Activated CD4-positive, alpha-beta T cell treated with anti-CD3 and anti-CD28 coated beads, Interleukin-2, amount 50 U/mL, for 48 hours (primary cell): Measurements from ENCODE around the gene KIRREL1.
A peak's percentile ranks its signal among the peaks of the same experiment; 100 is the strongest.

Experiments
- DNase-seq, 2 experiments: peaks; one replicate each; pipeline ENCODE4 v3.0.0-alpha.2; 2020

Gene KIRREL1

DNA sequence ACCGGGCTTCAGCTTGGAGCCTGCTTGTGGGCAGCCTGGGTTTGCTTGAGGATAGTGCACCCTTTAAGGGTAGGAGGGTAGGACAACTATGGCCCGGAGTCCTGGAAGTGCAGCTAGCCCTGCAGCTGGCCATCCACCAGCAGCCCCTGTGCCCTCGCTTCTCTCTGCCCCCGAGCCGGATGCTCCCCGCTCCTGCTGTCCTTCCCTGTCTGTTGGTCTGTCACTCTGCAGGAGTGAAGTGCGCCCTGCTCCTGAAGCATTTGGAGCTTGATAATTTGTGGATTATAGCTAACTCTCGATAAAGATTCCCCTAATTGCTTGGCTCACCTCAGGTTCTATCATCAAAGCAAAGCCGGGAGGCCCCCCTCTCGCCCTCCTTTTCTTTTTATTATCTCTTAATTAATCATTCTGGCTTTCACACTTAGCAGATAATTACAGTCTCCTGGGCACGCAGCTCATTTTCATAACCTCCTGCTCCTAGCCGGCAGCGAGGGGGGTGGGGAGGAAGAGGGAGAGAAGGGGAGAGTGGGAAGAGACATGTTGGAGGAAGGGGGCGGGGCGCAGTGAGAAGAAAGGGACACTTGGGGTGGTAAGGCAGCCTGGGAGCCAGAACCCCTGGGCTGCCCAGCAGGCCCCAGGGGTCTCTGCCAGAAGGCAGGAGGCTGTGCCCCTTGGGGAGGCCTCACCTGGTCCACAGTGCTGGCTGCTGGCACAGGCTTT is 14.4 kb downstream of the KIRREL1 start:
- no peak for DNase-seq

DNA sequence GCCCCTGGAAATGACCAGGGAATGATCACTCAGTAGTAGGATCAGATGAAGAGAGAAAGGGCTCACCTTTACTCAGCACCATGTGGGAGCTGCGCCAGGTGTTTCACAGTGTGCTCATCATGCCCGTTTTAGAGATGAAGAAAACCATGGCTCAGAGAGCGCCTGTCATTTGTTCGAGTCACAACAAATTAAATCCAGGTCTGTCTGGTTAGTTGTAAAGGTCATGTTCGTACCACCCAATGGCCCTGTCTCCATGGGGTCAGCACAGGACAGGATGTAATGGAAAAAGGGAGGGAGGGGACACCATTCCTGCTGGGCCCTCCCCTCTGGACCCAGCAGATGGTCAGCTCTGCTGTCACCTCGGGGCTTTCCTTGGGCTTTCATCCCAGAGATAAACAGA is 15.2 kb downstream of the KIRREL1 start:
- no peak for DNase-seq

DNA sequence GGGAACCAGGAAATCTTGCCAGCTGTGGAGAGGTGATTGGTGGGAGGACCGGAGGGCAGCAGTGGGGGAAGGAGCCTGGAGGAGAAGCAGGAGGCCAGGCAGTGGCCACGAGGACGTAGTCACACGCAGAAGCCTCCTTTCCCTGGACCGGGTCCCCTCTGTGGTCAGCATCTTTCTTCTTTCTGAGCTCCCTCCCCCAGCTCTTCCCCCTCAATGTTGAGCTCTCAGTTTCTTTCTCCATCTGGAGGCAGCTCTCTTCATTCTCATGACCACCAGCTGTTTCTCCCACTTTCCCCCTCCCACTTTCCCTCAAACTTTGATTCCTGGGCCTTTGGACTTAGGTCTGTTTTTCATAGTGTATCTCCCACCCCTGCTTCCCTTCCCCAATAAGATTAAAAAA is 18.3 kb downstream of the KIRREL1 start:
- no peak for DNase-seq

DNA sequence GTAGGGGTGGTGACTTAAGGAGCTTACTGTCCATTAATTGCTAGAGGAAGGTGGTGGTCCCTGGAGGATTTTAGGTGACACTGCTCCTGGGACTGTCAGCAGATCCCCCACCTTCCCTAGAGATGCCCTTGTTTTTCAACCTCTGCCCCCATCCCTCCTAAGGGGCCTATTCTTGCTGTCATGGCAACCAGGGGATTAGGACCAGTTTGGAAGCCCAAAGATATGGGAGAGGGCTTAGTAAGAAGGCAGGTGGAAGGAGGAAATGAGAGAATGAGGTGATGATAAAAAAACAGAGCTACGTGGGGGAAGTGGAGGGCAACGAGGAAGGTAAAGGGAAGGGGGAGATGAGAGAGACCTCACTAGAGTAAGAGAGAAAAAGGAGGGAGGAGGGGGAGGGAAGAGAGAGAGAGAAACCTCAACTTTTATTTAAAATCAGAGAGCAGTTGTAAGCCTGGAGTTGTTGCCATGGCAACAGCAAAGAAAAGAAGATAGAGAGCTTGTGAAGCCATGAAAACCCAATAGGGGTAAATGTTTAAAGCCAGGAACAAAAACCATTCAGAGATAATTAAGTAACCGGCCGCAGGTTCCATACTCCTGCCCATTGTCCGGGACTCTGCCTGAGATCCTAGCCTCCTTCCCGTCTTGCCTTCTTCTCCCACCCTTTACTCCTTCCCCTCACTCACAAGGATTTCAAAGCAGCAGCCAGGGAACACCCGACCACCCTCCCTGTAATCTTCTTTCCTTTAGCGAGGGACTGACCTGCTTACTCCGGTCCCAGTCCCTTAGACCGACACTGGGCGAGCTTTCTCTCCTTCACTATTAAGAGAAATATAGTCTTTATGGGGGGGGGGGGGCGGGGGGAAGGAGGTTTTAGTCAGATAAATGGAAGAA is 20.6 kb downstream of the KIRREL1 start:
- no peak for DNase-seq

DNA sequence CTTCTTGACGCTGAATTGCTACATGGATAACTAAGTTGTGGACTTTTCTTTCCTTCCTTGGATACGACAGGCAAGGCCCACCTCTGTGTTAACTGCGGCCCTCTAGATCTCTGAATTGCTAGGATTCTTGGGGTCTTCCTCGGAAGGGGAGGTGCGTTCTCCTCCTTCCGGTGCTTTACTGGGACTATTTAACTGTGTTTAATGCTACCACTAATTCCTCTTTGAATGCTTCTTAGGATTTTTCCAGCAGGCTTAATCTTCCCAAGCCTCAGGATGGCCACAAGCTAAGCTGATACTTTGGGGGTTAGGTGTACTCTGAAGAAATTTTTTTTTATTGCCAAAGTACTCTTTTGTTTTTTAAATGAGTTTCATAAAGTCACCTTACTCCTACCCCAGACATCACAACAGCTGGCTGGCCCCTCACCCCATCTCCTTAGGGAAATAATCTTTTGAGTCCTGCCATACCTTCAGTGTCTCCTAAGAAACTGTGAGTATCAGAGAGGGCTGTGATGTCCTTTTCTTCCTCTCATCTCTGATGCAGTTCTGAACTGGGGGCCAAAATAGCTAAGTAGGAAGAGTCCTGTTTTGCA is 21.4 kb downstream of the KIRREL1 start:
- no peak for DNase-seq

DNA sequence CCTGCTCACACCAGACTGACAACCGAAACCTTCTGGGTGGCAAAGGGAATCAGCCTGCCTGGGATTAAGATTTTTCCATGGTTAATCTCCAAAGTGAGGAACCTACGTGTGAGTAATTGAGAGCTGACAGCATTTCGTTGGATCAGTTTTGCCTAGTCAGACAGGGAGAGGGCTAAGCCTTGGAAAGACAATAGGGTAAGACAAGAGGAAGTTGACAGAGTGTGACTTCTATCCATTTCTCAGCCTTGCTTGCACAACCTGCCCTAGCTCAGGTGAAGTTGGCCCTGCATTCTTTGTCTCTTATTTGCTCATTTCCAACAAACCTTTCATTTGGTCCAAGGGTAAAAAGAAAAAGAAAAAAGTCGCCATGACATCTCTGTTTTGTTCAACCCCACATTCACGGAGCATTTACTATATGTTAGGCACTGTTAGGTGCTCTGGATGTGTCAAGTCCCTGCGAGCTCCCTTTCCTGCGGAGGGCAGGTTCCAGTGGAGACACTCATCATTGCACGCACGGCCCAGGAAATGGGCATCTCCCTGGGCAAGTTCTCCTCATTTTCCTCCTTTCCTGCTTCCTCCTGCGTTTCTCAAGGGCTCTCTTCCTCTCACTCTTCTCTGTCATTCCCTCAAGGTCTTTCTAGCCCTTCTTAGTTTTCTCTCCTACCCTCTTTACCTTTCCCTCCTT is 23.3 kb downstream of the KIRREL1 start:
- no peak for DNase-seq

DNA sequence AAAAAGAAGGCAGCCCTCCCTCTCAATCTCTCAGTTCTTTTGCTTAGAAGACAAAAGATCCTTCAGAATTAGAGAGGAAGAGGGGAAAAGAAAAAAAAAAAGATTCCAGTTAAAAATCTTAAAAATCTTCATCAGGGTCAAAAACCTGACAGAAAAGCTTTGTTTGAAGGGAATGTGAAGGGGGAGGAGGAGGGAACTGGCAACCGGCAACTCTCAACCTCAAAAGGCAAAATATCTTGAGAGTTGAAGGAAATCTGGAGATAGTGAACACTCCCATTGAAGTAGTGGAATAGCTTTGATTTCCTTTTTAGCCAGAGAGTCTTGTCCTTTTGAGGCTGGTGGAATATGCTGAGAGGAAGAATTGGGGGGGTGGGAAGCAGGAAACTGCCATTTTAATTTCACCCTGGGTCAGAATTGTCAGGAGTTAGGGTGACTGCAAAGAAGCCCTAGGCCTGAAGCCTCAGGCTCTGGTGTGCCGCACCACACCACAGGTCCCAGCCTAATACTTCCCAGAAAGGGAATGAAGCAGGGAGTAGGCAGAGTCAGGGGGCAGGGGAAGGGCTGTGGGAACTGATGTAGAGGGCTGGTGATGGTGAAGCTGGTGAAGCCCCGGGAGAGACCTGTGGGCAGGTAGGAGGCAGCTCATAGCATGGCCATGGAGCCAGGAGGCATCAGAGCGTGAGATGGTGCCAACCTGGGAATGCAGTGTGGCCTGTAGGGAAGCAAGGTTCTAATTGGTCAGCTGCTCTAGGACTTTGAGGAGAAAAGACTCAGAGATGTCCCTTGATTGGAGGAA is 24.6 kb downstream of the KIRREL1 start:
- no peak for DNase-seq

DNA sequence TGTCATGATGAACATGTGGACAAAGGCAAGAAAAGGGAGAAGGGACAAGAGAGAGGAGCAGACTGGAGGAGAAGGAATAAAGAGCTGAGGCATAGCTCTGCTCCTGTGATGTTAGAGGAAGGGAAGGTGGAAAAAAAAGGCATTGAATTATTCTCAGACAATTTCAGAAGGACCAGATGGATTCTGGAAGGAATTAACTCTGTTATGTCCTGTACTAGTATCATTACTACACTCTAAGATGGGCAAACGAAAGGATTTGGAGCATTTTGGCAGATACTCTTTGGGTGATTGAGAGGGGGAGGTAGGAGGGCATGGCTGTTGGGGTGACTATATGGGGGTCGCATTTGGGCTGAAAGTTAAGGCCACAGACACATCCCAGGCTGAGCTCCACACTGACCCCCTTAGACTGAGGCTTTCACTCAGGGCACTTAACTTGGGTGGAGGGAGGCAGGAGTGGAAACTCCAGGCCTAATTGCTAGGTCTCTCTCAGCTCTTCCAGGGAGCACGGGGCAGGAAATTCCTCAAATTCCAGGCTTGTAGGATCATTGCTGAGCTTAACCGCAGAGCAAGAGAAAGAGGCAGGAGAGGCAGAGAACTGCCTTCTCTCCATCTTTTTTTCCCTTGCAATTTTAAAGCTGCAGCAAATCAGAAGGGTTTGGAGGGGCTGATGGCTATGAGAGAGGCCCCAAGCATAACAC is 25.9 kb downstream of the KIRREL1 start:
- no peak for DNase-seq

DNA sequence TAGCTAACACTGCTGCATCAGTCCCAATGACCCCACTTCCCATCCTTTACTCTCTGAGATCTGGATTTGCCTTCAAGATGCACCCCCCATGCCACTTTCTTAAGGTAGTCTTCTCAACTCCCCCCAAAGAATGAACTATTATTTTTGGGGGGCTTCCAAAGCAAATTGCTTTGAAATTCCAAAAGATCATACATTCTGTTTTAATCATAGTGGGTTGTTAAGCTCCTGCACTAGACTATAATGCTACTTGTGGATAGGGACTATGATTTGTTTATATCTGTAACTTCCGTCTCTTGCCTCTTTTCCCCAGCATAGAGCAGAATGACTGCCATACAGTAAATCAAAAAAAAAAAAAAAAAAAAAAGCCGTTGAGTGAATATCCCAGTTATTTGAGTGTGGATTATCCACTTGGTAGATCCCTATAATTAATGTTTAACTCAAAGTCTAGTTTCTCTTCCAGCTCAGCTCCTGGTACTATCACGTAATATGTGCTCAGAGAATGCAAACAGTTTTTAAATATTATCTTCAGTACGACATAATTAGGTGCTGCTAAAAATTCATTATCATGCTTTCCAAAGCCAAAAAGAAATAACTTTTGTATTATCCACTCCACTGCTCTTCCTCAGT is 26.9 kb downstream of the KIRREL1 start:
- DNase-seq = no peak

DNA sequence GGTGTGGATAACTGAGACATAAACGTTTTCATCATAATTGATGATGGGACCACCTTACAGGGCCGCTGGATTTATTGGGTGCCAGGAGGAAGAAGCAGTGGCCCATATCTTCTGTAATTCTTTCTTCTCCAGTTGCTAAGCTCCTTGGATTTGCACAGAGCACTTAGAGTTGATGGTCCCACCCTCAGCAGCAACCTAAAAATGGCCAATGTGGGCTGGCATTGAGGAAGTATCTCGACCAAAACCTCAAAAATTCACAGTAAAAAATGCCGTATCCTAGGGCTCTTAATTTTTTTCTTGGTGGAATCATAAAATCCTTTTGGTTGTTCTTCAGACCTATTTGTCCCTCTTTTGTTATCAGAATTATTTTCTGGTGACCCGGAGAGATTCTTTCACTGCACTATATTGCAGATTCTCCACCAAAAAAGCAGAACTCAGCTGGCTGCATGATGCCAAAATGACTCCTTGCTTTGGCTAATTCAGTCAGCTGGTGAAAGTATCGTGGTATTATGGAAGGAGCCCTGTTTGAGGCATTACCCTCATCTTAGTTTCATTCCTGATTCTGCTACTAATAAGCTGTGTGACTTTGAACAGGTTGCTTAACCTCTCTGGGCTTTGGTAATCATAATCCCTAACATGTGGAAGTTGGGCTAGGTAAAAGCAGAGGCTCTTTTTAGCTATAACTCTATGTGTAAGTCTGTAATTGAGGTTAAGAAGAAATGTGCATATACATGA is 27.6 kb downstream of the KIRREL1 start:
- no peak for DNase-seq

DNA sequence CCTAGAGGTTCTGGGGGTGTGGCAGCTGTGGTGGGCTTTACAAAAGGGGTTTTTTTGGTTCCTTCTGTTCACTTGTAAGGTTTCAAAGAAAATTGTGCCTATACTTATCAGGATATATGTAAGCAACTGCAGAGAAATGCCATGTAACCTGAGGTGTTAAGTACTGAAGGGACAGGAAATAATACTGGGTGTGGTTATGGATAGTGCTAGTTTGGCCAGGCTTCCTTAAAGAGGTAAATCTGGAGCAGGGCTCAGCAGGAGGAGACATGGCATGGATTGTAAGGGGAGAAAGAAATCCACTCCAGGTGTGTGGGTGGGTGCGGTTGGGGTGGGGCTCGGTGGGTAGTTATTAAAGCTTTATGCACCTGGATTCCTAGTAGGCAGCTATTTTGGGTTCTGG is 28.3 kb downstream of the KIRREL1 start:
- DNase-seq = no peak

DNA sequence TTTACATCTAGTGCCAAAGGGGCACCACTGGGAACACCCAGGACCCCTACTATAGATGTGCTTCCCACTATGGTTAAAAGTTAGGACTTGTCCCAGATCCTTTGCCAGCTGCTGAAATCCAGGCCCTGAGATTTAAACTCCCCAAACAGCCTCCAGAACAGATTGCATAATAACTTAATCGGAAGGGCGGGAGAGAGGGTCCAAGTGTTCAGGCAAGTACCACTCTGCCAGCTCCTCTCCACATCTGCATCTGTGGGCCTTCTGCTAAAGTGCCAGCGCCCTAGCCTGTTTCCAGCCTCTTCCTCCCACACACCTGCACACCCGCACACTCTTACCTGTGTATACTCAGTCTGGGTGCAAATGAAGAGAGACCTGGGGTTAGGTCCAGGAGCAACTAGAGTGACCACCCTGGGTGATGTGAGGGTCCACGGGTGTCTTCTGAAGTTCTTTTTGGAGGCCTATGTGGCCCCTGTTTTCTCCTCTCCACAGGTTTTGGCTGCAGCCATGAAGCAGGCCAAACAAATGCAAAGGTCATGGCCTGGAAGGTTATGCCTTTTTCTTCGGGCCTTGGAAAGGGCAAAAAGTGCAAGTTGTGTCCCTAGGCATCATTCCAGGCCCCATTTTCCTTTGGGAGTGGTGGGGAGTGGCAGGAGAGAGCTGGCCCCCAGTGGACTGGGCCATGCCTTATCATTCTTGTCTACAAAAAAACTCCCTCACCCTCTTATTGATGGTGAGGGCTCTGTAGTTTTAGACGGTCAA is 29.3 kb downstream of the KIRREL1 start:
- no peak for DNase-seq

DNA sequence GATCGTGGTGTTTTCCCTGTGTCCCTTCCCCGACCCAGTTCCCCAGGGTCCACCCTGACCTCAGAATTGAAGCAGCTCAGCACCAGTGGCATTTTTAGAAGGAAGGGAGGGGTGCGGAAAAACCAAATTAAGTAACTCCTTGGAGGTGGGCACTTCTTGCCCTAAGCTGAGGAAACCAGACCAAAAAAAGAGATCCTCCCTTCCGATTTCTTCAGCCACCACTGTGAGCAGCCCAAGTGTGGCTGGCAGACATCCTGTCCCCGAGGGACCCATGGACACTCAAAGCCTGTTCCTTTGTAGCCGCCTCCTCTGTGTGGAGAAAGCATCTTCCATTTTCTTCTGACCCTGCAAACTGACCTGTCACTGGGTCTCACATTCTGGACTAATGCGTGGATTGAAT is 31.3 kb downstream of the KIRREL1 start:
- DNase-seq = no peak

DNA sequence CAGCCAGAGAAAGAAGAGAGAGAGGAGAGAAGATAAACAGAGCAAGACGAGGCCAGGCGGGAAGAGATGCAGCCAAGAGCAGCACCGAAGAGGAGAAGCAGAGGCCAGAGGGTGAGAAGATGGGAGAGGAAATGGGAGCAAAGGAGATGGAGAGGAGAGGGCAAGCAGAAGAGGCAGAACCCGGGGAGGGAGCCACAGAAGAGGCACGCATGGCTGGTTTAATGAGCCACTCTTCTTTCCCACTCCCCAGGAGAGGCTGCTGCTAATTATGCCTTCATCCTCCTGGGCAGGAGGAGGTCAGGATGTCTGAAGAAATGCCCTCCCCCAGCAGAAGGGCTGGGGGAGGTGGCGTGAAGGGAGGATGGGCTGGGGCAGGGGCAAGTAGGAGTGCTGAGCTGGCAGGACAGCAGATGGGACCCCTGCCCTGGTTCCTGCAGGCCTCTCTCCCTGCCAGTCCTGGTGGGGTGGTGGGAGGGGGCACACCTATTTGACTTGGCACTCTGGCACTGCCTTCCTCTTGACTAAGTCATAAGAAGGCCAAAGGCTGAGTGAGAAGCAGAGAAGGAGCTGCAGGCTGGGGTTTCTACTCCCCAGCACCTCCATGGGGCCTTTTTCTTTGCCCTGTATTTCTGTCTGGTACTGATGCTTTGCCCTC is 32.3 kb downstream of the KIRREL1 start:
- no peak for DNase-seq

DNA sequence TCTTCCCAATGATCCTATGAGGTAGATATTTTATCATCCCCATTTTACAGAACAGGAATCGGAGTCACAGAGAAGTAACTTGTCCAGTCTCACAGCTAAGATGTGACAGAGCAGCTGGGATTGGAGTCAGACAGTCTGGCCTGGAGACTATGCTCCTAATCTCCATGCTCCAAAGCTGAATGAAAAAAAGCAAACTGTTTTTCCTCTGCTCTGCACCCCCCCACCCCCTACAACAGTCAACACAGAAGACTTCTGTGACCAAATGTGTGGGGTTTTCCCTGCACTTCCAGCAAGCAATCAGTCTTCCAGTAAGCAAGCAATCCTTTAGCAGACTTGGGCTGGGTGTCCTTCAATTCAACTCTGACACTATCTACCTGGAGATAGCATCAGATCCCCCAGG is 33.2 kb downstream of the KIRREL1 start:
- no peak for DNase-seq

DNA sequence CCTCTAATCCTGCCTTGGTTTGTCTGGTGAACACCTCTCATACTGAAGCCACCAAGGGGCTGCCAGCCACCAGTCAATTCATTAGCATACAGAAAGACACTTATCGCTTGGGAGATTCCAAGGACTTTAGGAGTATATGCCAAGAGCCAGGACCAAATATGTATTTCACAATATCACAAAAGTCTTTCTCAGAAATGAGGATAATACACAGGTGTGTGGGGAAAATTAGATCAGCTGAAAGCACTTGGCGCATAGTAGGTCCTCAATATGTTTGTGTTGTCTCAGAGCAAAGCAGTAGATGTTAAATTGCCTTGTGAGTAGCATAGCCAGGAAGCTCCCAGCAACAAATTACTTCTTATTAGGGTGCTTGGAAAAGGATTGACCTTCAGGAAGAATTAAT is 34.1 kb downstream of the KIRREL1 start:
- DNase-seq = no peak

DNA sequence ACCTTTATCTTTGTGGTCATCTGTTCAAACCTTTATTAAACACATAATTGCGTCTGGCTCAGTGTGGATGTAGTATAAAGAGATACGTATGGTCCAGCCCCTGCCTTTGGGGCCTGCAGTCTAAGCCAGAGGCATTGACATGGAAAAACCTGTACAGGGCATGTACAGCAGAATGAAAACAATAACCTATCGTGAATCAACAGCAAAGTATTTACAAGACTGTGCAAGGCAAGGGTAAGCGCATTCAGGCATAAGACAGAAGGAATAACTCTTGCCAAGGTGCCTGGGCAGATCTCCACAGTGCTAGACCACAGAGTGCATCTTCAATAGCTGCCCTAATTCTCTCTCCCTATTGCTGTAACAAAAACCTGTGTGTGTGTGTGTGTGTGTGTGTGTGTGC is 35.5 kb downstream of the KIRREL1 start:
- no peak for DNase-seq

DNA sequence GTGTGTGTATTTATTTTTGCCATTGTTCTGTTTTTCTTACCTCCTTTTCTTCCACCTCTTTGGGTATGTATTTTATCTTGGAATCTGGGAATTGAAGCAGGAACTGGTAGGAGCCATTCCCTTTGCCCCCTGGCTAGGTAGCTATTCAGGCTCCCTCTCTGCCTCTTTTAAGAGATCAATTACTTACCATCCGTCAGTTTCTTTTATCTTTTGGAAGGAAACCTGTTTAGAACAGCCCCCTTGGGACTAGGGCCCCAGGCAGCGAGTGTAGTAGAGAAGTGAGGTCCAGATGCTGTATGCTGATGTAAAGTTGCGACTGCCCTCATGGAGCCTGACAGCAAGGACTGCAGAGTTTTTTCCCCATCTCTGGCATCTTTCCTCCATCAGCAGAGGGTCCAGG is 41.6 kb downstream of the KIRREL1 start:
- no peak for DNase-seq

DNA sequence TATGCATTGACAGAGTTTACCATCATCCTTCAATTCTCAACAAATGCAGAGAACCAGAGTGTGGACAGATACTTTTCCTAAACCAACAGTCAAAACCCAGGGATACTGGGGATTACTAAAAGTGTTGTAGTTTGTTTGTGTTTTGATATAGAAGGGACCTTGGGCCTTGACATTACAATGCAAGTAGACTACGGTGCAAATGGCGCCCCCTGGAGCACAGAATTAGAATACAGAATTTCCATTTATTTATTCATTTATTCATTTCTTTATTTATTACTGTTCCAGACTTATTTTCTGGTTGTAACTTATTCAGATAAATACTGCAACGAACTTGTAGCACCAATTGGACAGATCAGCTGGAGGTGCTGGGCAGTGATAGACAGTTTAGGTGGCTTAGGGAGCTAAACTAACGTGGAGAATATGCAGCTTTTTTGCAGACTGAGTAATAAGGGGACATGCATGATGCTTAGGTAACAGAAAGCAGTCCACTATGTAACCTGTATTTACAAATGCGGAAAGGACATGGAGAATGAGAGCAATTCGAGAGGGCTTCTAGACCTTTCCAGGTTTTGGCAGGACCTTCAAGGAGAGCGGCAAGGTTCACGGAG is 42.6 kb downstream of the KIRREL1 start:
- DNase-seq = peak; percentile 6 to 10
